IMR-90 (cell line): ENCODE data around the gene CHAC1. TPM values are rescaled to one million over a fixed set of nuclear protein-coding genes. Genes with fewer than 3 reads are reported as not detected.
A peak's percentile ranks its signal among the peaks of the same experiment; 100 is the strongest.

Source experiments
- ATAC-seq: fragments of 200-7000 bp; cut with Tn5 transposase; 2 replicates; pipeline ENCODE4 v1.9.1; 2020; ENCODE audit warnings: low read depth, mild to moderate bottlenecking, moderate library complexity
- BruUV-seq: library from RNA; stranded (reverse); fragments of 400-500 nt; replicated peaks from 2 replicates; lab custom pipeline; 2021; lab: Mats Ljungman, UMichigan
- CTCF ChIA-PET: fragments of 300-600 bp; formaldehyde crosslinking; extraction: SDS; loops from one replicate; lab custom pipeline; 2021; ENCODE audit warnings: antibody characterized with exemption; lab: Yijun Ruan, JAX
- POLR2A ChIA-PET: fragments of 300-600 bp; sonication (Branson Sonifier 250); formaldehyde crosslinking; loops from one replicate; lab custom pipeline; 2022; ENCODE audit warnings: antibody characterized with exemption; ENCODE audit not compliant: unreplicated experiment; lab: Charles Lee
- DNase-seq: peaks from one replicate; pipeline ENCODE4 v3.0.0; 2013
- H2AFZ ChIP-seq: replicated peaks from 2 replicates; pipeline ENCODE3; 2013; ENCODE audit warnings: low read length, mild to moderate bottlenecking; ENCODE audit not compliant: poor library complexity
- H2AK5ac ChIP-seq: 2 replicates; pipeline ENCODE4 v1.6.1; 2013; ENCODE audit warnings: low read depth, low read length, inconsistent platforms
- H2AK9ac ChIP-seq: replicated peaks from 2 replicates; pipeline ENCODE3; 2013; ENCODE audit warnings: mild to moderate bottlenecking, low read depth, low read length, moderate library complexity; ENCODE audit not compliant: poor library complexity
- H2BK120ac ChIP-seq: 2 replicates; pipeline ENCODE4 v1.6.1; 2013; ENCODE audit warnings: low read depth, low read length, inconsistent platforms
- H2BK15ac ChIP-seq: 3 replicates; pipeline ENCODE4 v1.6.1; 2013; ENCODE audit warnings: low read depth, low read length, inconsistent platforms
- H2BK20ac ChIP-seq: 2 replicates; pipeline ENCODE4 v1.6.1; 2013; ENCODE audit warnings: low read depth, mild to moderate bottlenecking, inconsistent platforms, low read length, moderate library complexity
- H2BK5ac ChIP-seq: 2 replicates; pipeline ENCODE4 v1.6.1; 2013; ENCODE audit warnings: mild to moderate bottlenecking, low read depth, low read length, inconsistent platforms; ENCODE audit not compliant: poor library complexity, severe bottlenecking
- H3K14ac ChIP-seq: replicated peaks from 2 replicates; pipeline ENCODE4 v1.6.1; 2013; ENCODE audit warnings: low read depth, low read length, inconsistent platforms
- H3K18ac ChIP-seq: 2 replicates; pipeline ENCODE4 v1.6.1; 2013; ENCODE audit warnings: low read depth, low read length, control low read depth
- H3K23ac ChIP-seq: 2 replicates; pipeline ENCODE4 v1.6.1; 2013; ENCODE audit warnings: low read depth, low read length, inconsistent platforms
- H3K27ac ChIP-seq: 2 replicates; pipeline ENCODE4 v1.5.1; 2013; ENCODE audit warnings: mild to moderate bottlenecking, control low read depth, low read length; ENCODE audit not compliant: insufficient read depth
- H3K27me3 ChIP-seq: 2 replicates; pipeline ENCODE4 v1.6.1; 2013; ENCODE audit warnings: low read length; ENCODE audit not compliant: control insufficient read depth, insufficient read depth
- H3K36me3 ChIP-seq: 2 replicates; pipeline ENCODE4 v1.6.1; 2013; ENCODE audit warnings: low read length, mixed read lengths; ENCODE audit not compliant: control insufficient read depth, insufficient read depth
- H3K4ac ChIP-seq: 2 replicates; pipeline ENCODE4 v1.6.1; 2013; ENCODE audit warnings: low read depth, low read length, inconsistent platforms
- H3K4me1 ChIP-seq: 2 replicates; pipeline ENCODE4 v1.6.1; 2013; ENCODE audit warnings: low read length, mixed read lengths; ENCODE audit not compliant: control insufficient read depth, insufficient read depth
- H3K4me2 ChIP-seq: 2 replicates; pipeline ENCODE4 v1.6.1; 2013; ENCODE audit warnings: low read depth, mild to moderate bottlenecking, control low read depth, low read length, moderate library complexity
- H3K4me3 ChIP-seq: 2 replicates; pipeline ENCODE4 v1.5.1; 2013; ENCODE audit warnings: low read depth, mild to moderate bottlenecking, control low read depth, low read length, moderate library complexity; ENCODE audit not compliant: insufficient read depth
- H3K56ac ChIP-seq: 2 replicates; pipeline ENCODE4 v1.6.1; 2013; ENCODE audit warnings: low read length, inconsistent platforms; ENCODE audit not compliant: insufficient read depth; ENCODE audit errors: extremely low read depth
- H3K79me1 ChIP-seq, 2 experiments: 2 replicates each; pipeline ENCODE4 v1.6.1; 2013; ENCODE audit warnings: low read length in 2 of 2, inconsistent platforms in 1 of 2, low read depth in 1 of 2
- H3K9ac ChIP-seq: 2 replicates; pipeline ENCODE4 v1.6.1; 2013; ENCODE audit warnings: low read depth, low read length, control low read depth
- H3K9me1 ChIP-seq: 2 replicates; pipeline ENCODE4 v1.6.1; 2013; ENCODE audit warnings: low read length, inconsistent platforms; ENCODE audit not compliant: insufficient read depth
- H3K9me3 ChIP-seq: 2 replicates; pipeline ENCODE4 v1.6.1; 2013; ENCODE audit warnings: low read length; ENCODE audit not compliant: control insufficient read depth, insufficient read depth
- H4K20me1 ChIP-seq: 2 replicates; pipeline ENCODE4 v1.6.1; 2013; ENCODE audit warnings: low read length, inconsistent platforms; ENCODE audit not compliant: insufficient read depth
- H4K5ac ChIP-seq: 2 replicates; pipeline ENCODE4 v1.6.1; 2013; ENCODE audit warnings: mild to moderate bottlenecking, low read depth, low read length, control low read depth
- H4K8ac ChIP-seq, 2 experiments: 2 replicates each; pipeline ENCODE4 v1.6.1; 2013; ENCODE audit warnings: low read depth in 2 of 2, low read length in 2 of 2, control low read depth in 1 of 2, inconsistent platforms in 1 of 2
- H4K91ac ChIP-seq: 2 replicates; pipeline ENCODE4 v1.6.1; 2013; ENCODE audit warnings: low read depth, low read length, inconsistent platforms; ENCODE audit not compliant: insufficient read depth
- BHLHE40 ChIP-seq: fragments of 150-350 bp; IDR thresholded peaks from 2 replicates; pipeline ENCODE4 v1.6.1; 2016; ENCODE audit warnings: mild to moderate bottlenecking, low read depth, low read length
- FOS ChIP-seq: fragments of 150-350 bp; IDR thresholded peaks from 2 replicates; pipeline ENCODE4 v1.6.1; 2016; ENCODE audit warnings: low read depth, low read length
- RCOR1 ChIP-seq: IDR thresholded peaks from 2 replicates; pipeline ENCODE4 v1.6.1; 2012; ENCODE audit warnings: mild to moderate bottlenecking, low read length, improper control_type of control experiment; ENCODE audit not compliant: insufficient replicate concordance
- WGBS, 2 experiments: methylation state at CpG; one replicate each; pipeline versions ENCODE4 v1.1.5 to v1.1.7; 2013; ENCODE audit warnings: missing lambda C conversion rate in 2 of 2; ENCODE audit not compliant: insufficient read length in 1 of 2; ENCODE audit errors: extremely low coverage in 2 of 2; 5-methylcytosine and 5-hydroxymethylcytosine counted together
- dilution Hi-C: fragments of 300-500 bp; cut with HindIII; formaldehyde crosslinking; loops from one replicate; pipeline ENCODE4 v1.14.3; 2018; ENCODE audit warnings: low sequenced_read_pairs; ENCODE audit not compliant: unreplicated experiment
- in situ Hi-C: fragments of 300-500 bp; cut with MboI; formaldehyde crosslinking; loops from 3 replicates; pipeline ENCODE4 v1.14.3; 2019; ENCODE audit warnings: low sequenced_read_pairs, inconsistent platforms, mixed read lengths
- intact Hi-C: fragments of 100-400 bp; cut with micrococcal nuclease; formaldehyde crosslinking; loops from 2 replicates; pipeline ENCODE4 v1.10.0; 2022
- polyA plus RNA-seq, 3 experiments: library from polyadenylated mRNA; depleted of rRNA; stranded (reverse); fragments of >200 nt; gene quantifications; 2 replicates each; pipeline ENCODE4 v1.2.3, GENCODE V29; 2012; ENCODE audit warnings: low replicate concordance in 1 of 3
- total RNA-seq: library from RNA; depleted of rRNA; stranded (reverse); fragments of >200 nt; gene quantifications from 2 replicates; pipeline ENCODE4 v1.2.3, GENCODE V29; 2012

Gene CHAC1
- total and polyA plus RNA-seq, 2 of the 4 experiments (the other 2 are of a cell fraction), result 51.3 to 77.8 TPM

- Histone ChIP-seq H4K5ac (no peak overlapping the region; the same call in 1 of the 2 replicates), H3K9me3 (no peaks in the 10 kb centered on the region), H3K9me1 (peaks cover 32% of the 10 kb centered on the region), H2BK20ac (no peak overlapping the region), H3K18ac (peak overlapping the region; percentile 8; the same call in 1 of the 2 replicates), H2AK5ac (peak overlapping the region; percentile 47; the same call in 1 of the 2 replicates), H2AFZ (no peak overlapping the region), H4K91ac (no peak overlapping the region; the same call in 1 of the 2 replicates), H3K27me3 (no peaks in the 10 kb centered on the region), H4K20me1 (peaks cover 55% of the 10 kb centered on the region), H3K56ac (no peak overlapping the region), H2AK9ac (no peak overlapping the region), H3K36me3 (peaks cover 28% of the 10 kb centered on the region), H4K8ac (peak overlapping the region; percentile 11 to 36; a peak in 2 of 4 replicates), H3K4me2 (peak overlapping the region; percentile 68), H3K4me1 (peaks cover 31% of the 10 kb centered on the region), H2BK15ac (no peak overlapping the region), H3K14ac (peak overlapping the region; percentile 77), H3K27ac (no peak overlapping the region), H3K9ac (peak overlapping the region; percentile 56; the same call in 1 of the 2 replicates), H2BK120ac (no peak overlapping the region), H3K79me1 (peaks cover 18 to 60% of the 10 kb centered on the region in 2 experiments), H3K4ac (peak overlapping the region; percentile 58), H3K23ac (peak overlapping the region; percentile 64; the same call in 1 of the 2 replicates), H3K4me3 (peak overlapping the region; percentile 16; the same call in 1 of the 2 replicates), H2BK5ac (peak overlapping the region; percentile 55)
- ChIA-PET POLR2A (interaction anchor here (0.6 to 1.0 kb wide), 3 partner anchors 15 to 59 kb away, joined by 3 to 13 read pairs (median 3); no protein-coding TSS in a partner anchor), CTCF (interaction anchor here (0.7 to 1.9 kb wide), 2 partner anchors 20 to 62 kb away, joined by 3 to 4 read pairs; no protein-coding TSS in a partner anchor)
- dilution Hi-C loops (no loop called here), intact Hi-C loops (no loop called here), in situ Hi-C loops (no loop called here)
- TF ChIP-seq FOS (no peak), RCOR1 (no peak), BHLHE40 (no peak)
- ATAC-seq (no peak), DNase-seq (no peak)
- 94% methylated on average over 1 of the region's 3 CpGs; no CpG with 5 or more reads in 1 of the 2 experiments for WGBS, 2 experiments
- BruUV-seq, result no TSS peak
Measured at GRCh38 chr15:40956541-40956982, 3.3 kb downstream of the CHAC1 start.
